ENCODE results near the gene ADAMTS2.
A peak's percentile ranks its signal among the peaks of the same experiment; 100 is the strongest.

ADAMTS2 gene

GRCh38 chr5:179379321-179379890, 34.1 kb upstream of the ADAMTS2 start:
- H2BK15ac ChIP-seq (ENCODE audit: low read depth, poor library complexity, severe bottlenecking) = no peak overlapping the region

DNA sequence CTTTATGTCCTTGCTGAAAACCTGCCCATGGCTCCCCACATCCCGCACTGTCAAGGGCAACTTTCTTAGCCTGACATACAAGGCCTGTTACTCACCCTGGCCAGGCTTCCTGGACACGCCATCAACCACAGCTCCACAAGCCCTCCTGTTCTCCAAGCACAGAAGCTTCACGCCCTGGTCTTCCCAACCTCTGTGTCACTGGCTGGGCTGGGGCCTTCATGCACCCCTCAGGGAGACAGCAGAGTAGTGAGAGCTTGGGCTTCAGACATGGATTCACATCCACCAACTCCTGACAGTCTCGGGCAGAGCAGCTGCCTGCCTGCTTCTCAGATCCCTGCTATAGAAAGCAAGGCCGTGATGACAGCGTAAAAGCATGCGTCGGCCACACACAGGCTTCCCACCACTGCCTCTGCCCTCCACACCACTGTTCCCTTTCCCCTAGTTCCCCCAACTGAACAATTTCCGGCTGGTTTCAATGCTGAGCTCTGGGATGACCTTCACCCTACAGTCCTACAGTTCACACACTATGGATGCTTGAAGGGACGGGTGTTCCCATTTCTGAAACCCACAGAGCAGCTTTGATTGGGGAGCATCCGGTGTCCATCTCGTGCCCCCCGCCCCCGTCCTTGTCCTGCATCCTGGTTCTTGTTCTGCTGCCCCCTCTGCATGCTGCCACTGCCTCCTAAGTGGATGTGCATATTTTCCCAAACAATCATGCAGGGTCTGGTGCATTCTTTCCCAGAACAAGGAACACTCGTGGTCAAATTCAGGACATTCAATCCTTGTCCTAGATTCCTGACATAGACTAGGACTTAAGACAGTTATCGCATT, 33.4 kb upstream of the ADAMTS2 start:
- peak overlapping the region; percentile 20 to 24 for H3K4ac ChIP-seq (ENCODE audit: low read depth in 1 of 2, low read length in 2 of 2)
- H3K9ac ChIP-seq (ENCODE audit: low read length) = peak overlapping the region; percentile 47
- no peak overlapping the region for H2BK120ac ChIP-seq (ENCODE audit: low read depth, low read length)
- no peak overlapping the region for H2BK5ac ChIP-seq (ENCODE audit: low read depth, low read length, poor library complexity, severe bottlenecking)
- peak overlapping the region; percentile 25 to 82 for H3K18ac ChIP-seq (ENCODE audit: low read depth in 1 of 2, low read length in 2 of 2)
- no peak overlapping the region for H3K4me3 ChIP-seq (ENCODE audit: insufficient read depth in 1 of 2, low read depth in 1 of 2, low read length in 2 of 2)
- H4K91ac ChIP-seq (ENCODE audit: low read length) = peak overlapping the region; percentile 19
- no peaks in the 10 kb centered on the region for H3K4me1 ChIP-seq (ENCODE audit: control insufficient read depth, insufficient read depth, low read depth, low read length)
- H3K9me3 ChIP-seq (ENCODE audit: control insufficient read depth, low read length) = no peaks in the 10 kb centered on the region
- peak overlapping the region; percentile 13 for H2BK15ac ChIP-seq (ENCODE audit: low read depth, poor library complexity, severe bottlenecking)
- H2AK5ac ChIP-seq (ENCODE audit: low read length, severe bottlenecking) = no peak overlapping the region
- H3K27me3 ChIP-seq (ENCODE audit: control insufficient read depth in 1 of 2, insufficient read depth in 1 of 2, low read length in 2 of 2) = no peaks in the 10 kb centered on the region
- DNase-seq = peak; percentile 90
- H3K79me1 ChIP-seq (replicated peaks; ENCODE audit: low read length, poor library complexity, severe bottlenecking) = no peaks in the 10 kb centered on the region
- 41% methylated on average over 16 of the region's 16 CpGs for WGBS
- no peak overlapping the region for H3K27ac ChIP-seq (ENCODE audit: low read length, poor library complexity, severe bottlenecking)
- H2BK12ac ChIP-seq (ENCODE audit: low read length in 2 of 2) = peak overlapping the region; percentile 31 to 70
- peak overlapping the region; percentile 73 for H4K8ac ChIP-seq (ENCODE audit: low read length)
- H3K14ac ChIP-seq (ENCODE audit: low read length in 2 of 2) = peak overlapping the region in 1 of 2 experiments; percentile 19
- no peaks in the 10 kb centered on the region for H3K36me3 ChIP-seq (ENCODE audit: control insufficient read depth in 1 of 2, insufficient read depth in 2 of 2, low read depth in 1 of 2, low read length in 2 of 2)
- no peak overlapping the region for H3K4me2 ChIP-seq (ENCODE audit: low read length, poor library complexity, severe bottlenecking)
- H3K23ac ChIP-seq (ENCODE audit: low read length in 2 of 2) = peak overlapping the region in 1 of 2 experiments; percentile 3
- H2AFZ ChIP-seq (ENCODE audit: low read depth, low read length) = no peak overlapping the region

More at GRCh38 chr5:179379321-179379890, 34.1 kb upstream of the ADAMTS2 start:
- no peak for DNase-seq
- Histone ChIP-seq H3K27me3 (ENCODE audit: control insufficient read depth in 1 of 2, insufficient read depth in 1 of 2, low read length in 2 of 2) (no peaks in the 10 kb centered on the region), H3K14ac (ENCODE audit: low read length in 2 of 2) (no peak overlapping the region), H2BK12ac (ENCODE audit: low read length in 2 of 2) (peak overlapping the region in 1 of 2 experiments; percentile 81), H3K27ac (ENCODE audit: low read length, poor library complexity, severe bottlenecking) (no peak overlapping the region), H3K36me3 (ENCODE audit: control insufficient read depth in 1 of 2, insufficient read depth in 2 of 2, low read depth in 1 of 2, low read length in 2 of 2) (no peaks in the 10 kb centered on the region), H2AFZ (ENCODE audit: low read depth, low read length) (no peak overlapping the region), H3K18ac (ENCODE audit: low read depth in 1 of 2, low read length in 2 of 2) (peak overlapping the region in 1 of 2 experiments; percentile 76), H3K4me1 (ENCODE audit: control insufficient read depth, insufficient read depth, low read depth, low read length) (no peaks in the 10 kb centered on the region), H2BK120ac (ENCODE audit: low read depth, low read length) (no peak overlapping the region), H4K8ac (ENCODE audit: low read length) (peak overlapping the region; percentile 67), H3K4me2 (ENCODE audit: low read length, poor library complexity, severe bottlenecking) (no peak overlapping the region), H3K23ac (ENCODE audit: low read length in 2 of 2) (no peak overlapping the region), H3K9ac (ENCODE audit: low read length) (no peak overlapping the region), H3K9me3 (ENCODE audit: control insufficient read depth, low read length) (no peaks in the 10 kb centered on the region), H2AK5ac (ENCODE audit: low read length, severe bottlenecking) (no peak overlapping the region), H4K91ac (ENCODE audit: low read length) (peak overlapping the region; percentile 36), H3K4me3 (ENCODE audit: insufficient read depth in 1 of 2, low read depth in 1 of 2, low read length in 2 of 2) (no peak overlapping the region), H3K79me1 (replicated peaks; ENCODE audit: low read length, poor library complexity, severe bottlenecking) (no peaks in the 10 kb centered on the region), H2BK5ac (ENCODE audit: low read depth, low read length, poor library complexity, severe bottlenecking) (no peak overlapping the region), H3K4ac (ENCODE audit: low read depth in 1 of 2, low read length in 2 of 2) (no peak overlapping the region)
- WGBS = 70% methylated on average over 9 of the region's 9 CpGs

GRCh38 chr5:179378116-179378440, 32.8 kb upstream of the ADAMTS2 start:
- Histone ChIP-seq H4K8ac (ENCODE audit: low read length) (peak overlapping the region; percentile 73), H3K18ac (ENCODE audit: low read depth in 1 of 2, low read length in 2 of 2) (peak overlapping the region; percentile 25 to 82), H2BK15ac (ENCODE audit: low read depth, poor library complexity, severe bottlenecking) (peak overlapping the region; percentile 64), H3K9me3 (ENCODE audit: control insufficient read depth, low read length) (no peaks in the 10 kb centered on the region), H2BK5ac (ENCODE audit: low read depth, low read length, poor library complexity, severe bottlenecking) (no peak overlapping the region), H3K27me3 (ENCODE audit: control insufficient read depth in 1 of 2, insufficient read depth in 1 of 2, low read length in 2 of 2) (no peaks in the 10 kb centered on the region), H3K36me3 (ENCODE audit: control insufficient read depth in 1 of 2, insufficient read depth in 2 of 2, low read depth in 1 of 2, low read length in 2 of 2) (no peaks in the 10 kb centered on the region), H2AK5ac (ENCODE audit: low read length, severe bottlenecking) (no peak overlapping the region), H3K4me2 (ENCODE audit: low read length, poor library complexity, severe bottlenecking) (no peak overlapping the region), H3K9ac (ENCODE audit: low read length) (no peak overlapping the region), H3K27ac (ENCODE audit: low read length, poor library complexity, severe bottlenecking) (no peak overlapping the region), H3K4me1 (ENCODE audit: control insufficient read depth, insufficient read depth, low read depth, low read length) (no peaks in the 10 kb centered on the region), H4K91ac (ENCODE audit: low read length) (peak overlapping the region; percentile 80), H3K79me1 (replicated peaks; ENCODE audit: low read length, poor library complexity, severe bottlenecking) (no peaks in the 10 kb centered on the region), H3K4ac (ENCODE audit: low read depth in 1 of 2, low read length in 2 of 2) (peak overlapping the region; percentile 20 to 60), H3K14ac (ENCODE audit: low read length in 2 of 2) (peak overlapping the region in 1 of 2 experiments; percentile 35), H2AFZ (ENCODE audit: low read depth, low read length) (no peak overlapping the region), H3K23ac (ENCODE audit: low read length in 2 of 2) (peak overlapping the region in 1 of 2 experiments; percentile 3), H2BK12ac (ENCODE audit: low read length in 2 of 2) (peak overlapping the region; percentile 31 to 70), H2BK120ac (ENCODE audit: low read depth, low read length) (no peak overlapping the region), H3K4me3 (ENCODE audit: insufficient read depth in 1 of 2, low read depth in 1 of 2, low read length in 2 of 2) (no peak overlapping the region)
- DNase-seq = no peak
- WGBS = 78% methylated on average over 5 of the region's 5 CpGs

- Histone ChIP-seq H2BK120ac (ENCODE audit: low read depth, low read length) (no peak overlapping the region), H4K91ac (ENCODE audit: low read length) (peak overlapping the region; percentile 80), H2BK12ac (ENCODE audit: low read length in 2 of 2) (peak overlapping the region; percentile 31 to 95), H2BK5ac (ENCODE audit: low read depth, low read length, poor library complexity, severe bottlenecking) (no peak overlapping the region), H2AK5ac (ENCODE audit: low read length, severe bottlenecking) (no peak overlapping the region), H3K9me3 (ENCODE audit: control insufficient read depth, low read length) (no peaks in the 10 kb centered on the region), H3K9ac (ENCODE audit: low read length) (no peak overlapping the region), H4K8ac (ENCODE audit: low read length) (peak overlapping the region; percentile 73), H3K14ac (ENCODE audit: low read length in 2 of 2) (peak overlapping the region in 1 of 2 experiments; percentile 87), H3K4me3 (ENCODE audit: insufficient read depth in 1 of 2, low read depth in 1 of 2, low read length in 2 of 2) (no peak overlapping the region), H3K27ac (ENCODE audit: low read length, poor library complexity, severe bottlenecking) (no peak overlapping the region), H2AFZ (ENCODE audit: low read depth, low read length) (no peak overlapping the region), H2BK15ac (ENCODE audit: low read depth, poor library complexity, severe bottlenecking) (peak overlapping the region; percentile 64), H3K4me2 (ENCODE audit: low read length, poor library complexity, severe bottlenecking) (no peak overlapping the region), H3K4ac (ENCODE audit: low read depth in 1 of 2, low read length in 2 of 2) (peak overlapping the region; percentile 60 to 80), H3K4me1 (ENCODE audit: control insufficient read depth, insufficient read depth, low read depth, low read length) (no peaks in the 10 kb centered on the region), H3K79me1 (replicated peaks; ENCODE audit: low read length, poor library complexity, severe bottlenecking) (no peaks in the 10 kb centered on the region), H3K23ac (ENCODE audit: low read length in 2 of 2) (peak overlapping the region in 1 of 2 experiments; percentile 3), H3K18ac (ENCODE audit: low read depth in 1 of 2, low read length in 2 of 2) (peak overlapping the region in 1 of 2 experiments; percentile 82), H3K36me3 (ENCODE audit: control insufficient read depth in 1 of 2, insufficient read depth in 2 of 2, low read depth in 1 of 2, low read length in 2 of 2) (no peaks in the 10 kb centered on the region), H3K27me3 (ENCODE audit: control insufficient read depth in 1 of 2, insufficient read depth in 1 of 2, low read length in 2 of 2) (no peaks in the 10 kb centered on the region)
- no peak for DNase-seq
- WGBS = 80% methylated on average over 17 of the region's 17 CpGs
Observed at GRCh38 chr5:179377421-179378115, 32.3 kb upstream of the ADAMTS2 start.
